CD14-positive monocyte (primary cell): ENCODE measurements around the gene CEP250. TPM values are rescaled to one million over a fixed set of nuclear protein-coding genes. Genes with fewer than 3 reads are reported as not detected.
"Not testable (repeated sequence)": the region's sequence is repeated elsewhere in the genome, so short reads cannot be mapped to it uniquely, and the experiment has no call there.

Experiments used
- DNase-seq, 3 donors: peaks; one replicate each; pipeline ENCODE4 v3.0.0-alpha.2; 2011 to 2022
- H2AFZ ChIP-seq: 2 replicates; pipeline ENCODE4 v1.6.0; 2012; ENCODE audit warnings: mild to moderate bottlenecking, low read depth, low read length, inconsistent platforms; ENCODE audit not compliant: insufficient read depth, poor library complexity, severe bottlenecking
- H3K27ac ChIP-seq, 2 donors: 1 replicate in 1 of 2; 2 replicates in 1 of 2; pipeline ENCODE4 v1.5.1; 2012 to 2013; ENCODE audit warnings: low read length in 2 of 2, control low read depth in 1 of 2, inconsistent platforms in 1 of 2, low read depth in 1 of 2, mild to moderate bottlenecking in 1 of 2
- H3K27me3 ChIP-seq, 2 donors: one replicate each; pipeline versions ENCODE4 v1.6.0 to v1.6.1; 2011 to 2013; ENCODE audit warnings: low read length in 2 of 2; ENCODE audit not compliant: control insufficient read depth in 2 of 2, insufficient read depth in 2 of 2
- H3K36me3 ChIP-seq, 2 donors: replicated peaks in 1 of 2; 1 replicate in 1 of 2; 2 replicates in 1 of 2; pipeline versions ENCODE4 v1.5.1 to v1.6.1; 2012 to 2013; ENCODE audit warnings: low read length in 2 of 2, control low read depth in 1 of 2, inconsistent platforms in 1 of 2, mild to moderate bottlenecking in 1 of 2; ENCODE audit not compliant: insufficient read depth in 2 of 2, control insufficient read depth in 1 of 2
- H3K4me1 ChIP-seq, 2 donors: 1 replicate in 1 of 2; 2 replicates in 1 of 2; pipeline versions ENCODE4 v1.5.1 to v1.6.1; 2012 to 2013; ENCODE audit warnings: low read length in 2 of 2, control low read depth in 1 of 2, inconsistent platforms in 1 of 2, mild to moderate bottlenecking in 1 of 2, moderate library complexity in 1 of 2; ENCODE audit not compliant: insufficient read depth in 2 of 2, control insufficient read depth in 1 of 2
- H3K4me2 ChIP-seq: replicated peaks from 2 replicates; pipeline ENCODE3; 2012; ENCODE audit warnings: low read length, moderate library complexity, mild to moderate bottlenecking; ENCODE audit not compliant: poor library complexity, severe bottlenecking; ENCODE audit errors: extremely low read depth
- H3K4me3 ChIP-seq, 3 experiments: fragments of 200-600 bp in 1 of 3; sonication (generic) in 1 of 3; replicated peaks in 1 of 3; 1 replicate in 2 of 3; 2 replicates in 1 of 3; pipeline ENCODE4 v1.5.1; 2011 to 2013; ENCODE audit warnings: low read length in 3 of 3, mild to moderate bottlenecking in 3 of 3, control low read depth in 2 of 3, low read depth in 2 of 3, inconsistent platforms in 1 of 3, moderate library complexity in 1 of 3
- H3K79me2 ChIP-seq: 2 replicates; pipeline ENCODE4 v1.6.0; 2012; ENCODE audit warnings: mild to moderate bottlenecking, control low read depth, inconsistent platforms, low read length, moderate library complexity; ENCODE audit not compliant: insufficient read depth
- H3K9ac ChIP-seq: 2 replicates; pipeline ENCODE4 v1.6.0; 2017; ENCODE audit warnings: low read length, mild to moderate bottlenecking; ENCODE audit not compliant: insufficient read depth, poor library complexity, severe bottlenecking
- H3K9me3 ChIP-seq, 2 donors: replicated peaks in 1 of 2; 1 replicate in 1 of 2; 2 replicates in 1 of 2; pipeline versions ENCODE4 v1.5.1 to v1.6.1; 2012 to 2013; ENCODE audit warnings: low read length in 2 of 2, control low read depth in 1 of 2; ENCODE audit not compliant: control insufficient read depth in 1 of 2, insufficient read depth in 1 of 2
- H4K20me1 ChIP-seq: 2 replicates; pipeline ENCODE4 v1.6.0; 2012; ENCODE audit warnings: mild to moderate bottlenecking, low read length, control low read depth, moderate library complexity; ENCODE audit not compliant: insufficient read depth
- H3K27ac Mint-ChIP-seq, 7 donors: one replicate each; pipeline ENCODE4 v1.8.0; 2020; ENCODE audit warnings: mild to moderate bottlenecking in 7 of 7, mixed read lengths in 7 of 7, moderate library complexity in 6 of 7, inconsistent platforms in 2 of 7
- H3K27me3 Mint-ChIP-seq, 3 donors: one replicate each; pipeline ENCODE4 v1.8.0; 2021 to 2022; ENCODE audit warnings: low read depth in 3 of 3, mild to moderate bottlenecking in 3 of 3, mixed read lengths in 3 of 3, moderate library complexity in 3 of 3, inconsistent platforms in 1 of 3
- H3K36me3 Mint-ChIP-seq, 2 donors: one replicate each; pipeline ENCODE4 v1.8.0; 2020; ENCODE audit warnings: mixed read lengths in 2 of 2, inconsistent platforms in 1 of 2, mild to moderate bottlenecking in 1 of 2
- H3K4me1 Mint-ChIP-seq: one replicate; pipeline ENCODE4 v1.8.0; 2020; ENCODE audit warnings: mild to moderate bottlenecking, mixed read lengths
- H3K4me3 Mint-ChIP-seq, 2 donors: one replicate each; pipeline ENCODE4 v1.8.0; 2020; ENCODE audit warnings: mild to moderate bottlenecking in 2 of 2, mixed read lengths in 2 of 2, moderate library complexity in 1 of 2
- H3K9me3 Mint-ChIP-seq, 7 donors: one replicate each; pipeline ENCODE4 v1.8.0; 2020 to 2022; ENCODE audit warnings: mixed read lengths in 7 of 7, mild to moderate bottlenecking in 6 of 7, moderate library complexity in 6 of 7, inconsistent platforms in 2 of 7
- CTCF ChIP-seq: fragments of 200-600 bp; IDR thresholded peaks from one replicate; pipeline ENCODE4 v1.8.0; 2022; ENCODE audit warnings: antibody characterized with exemption, mild to moderate bottlenecking
- WGBS: methylation state at CpG from one replicate; pipeline ENCODE4 v1.1.5; 2013; ENCODE audit warnings: missing lambda C conversion rate; ENCODE audit not compliant: insufficient coverage; 5-methylcytosine and 5-hydroxymethylcytosine counted together
- intact Hi-C, 2 donors: fragments of 100-400 bp; cut with micrococcal nuclease; formaldehyde crosslinking; loops; one replicate each; pipeline versions ENCODE4 v1.15.0 to v1.15.1; 2023
- polyA plus RNA-seq, 3 donors: library from polyadenylated mRNA; depleted of rRNA in 1 of 3; unstranded in 2 of 3; stranded (reverse) in 1 of 3; fragments of 300-500 nt in 2 of 3; fragments of >200 nt in 1 of 3; fragmentation: Illumina TruSeq in 2 of 3; gene quantifications; 1 replicate in 2 of 3; 2 replicates in 1 of 3; pipeline ENCODE4 v1.2.3, GENCODE V29; 2012 to 2021

CEP250 gene
- polyA plus RNA-seq, 3 donors, result 0.81 to 5.9 (median 1.2) TPM

GRCh38 chr20:35451295-35451694 lies 4.1 kb upstream of the CEP250 start:
- Histone ChIP-seq H3K9ac (no peak overlapping the region), H3K4me3 (no peak overlapping the region), H3K27me3 (peaks cover 0 to 2% of the 10 kb centered on the region in 2 donors), H3K36me3 (no peaks in the 10 kb centered on the region), H3K4me1 (peaks cover 10 to 21% of the 10 kb centered on the region in 2 donors), H3K9me3 (no peaks in the 10 kb centered on the region), H2AFZ (no peak overlapping the region), H3K4me2 (no peak overlapping the region), H3K79me2 (peaks cover 4% of the 10 kb centered on the region), H3K27ac (no peak overlapping the region), H4K20me1 (no peaks in the 10 kb centered on the region)
- no peaks in the 10 kb centered on the region for H3K36me3 Mint-ChIP-seq
- intact Hi-C loops, result loop anchor here in 1 of 2 donors (10.0 kb wide), 1 partner anchor 164 kb away; the partner anchor contains the start of gene SPAG4
- no peak for DNase-seq
- 89% methylated on average over 2 of the region's 6 CpGs for WGBS
- peak overlapping the region in 1 of 7 donors; percentile 68 for H3K27ac Mint-ChIP-seq
- peaks cover 0 to 4% (median 2%) of the 10 kb centered on the region in 3 donors for H3K27me3 Mint-ChIP-seq
- peaks cover 18% of the 10 kb centered on the region for H3K4me1 Mint-ChIP-seq
- H3K4me3 Mint-ChIP-seq, result no peak overlapping the region
- H3K9me3 Mint-ChIP-seq, result no peaks in the 10 kb centered on the region
- TF ChIP-seq CTCF, result no peak

DNA sequence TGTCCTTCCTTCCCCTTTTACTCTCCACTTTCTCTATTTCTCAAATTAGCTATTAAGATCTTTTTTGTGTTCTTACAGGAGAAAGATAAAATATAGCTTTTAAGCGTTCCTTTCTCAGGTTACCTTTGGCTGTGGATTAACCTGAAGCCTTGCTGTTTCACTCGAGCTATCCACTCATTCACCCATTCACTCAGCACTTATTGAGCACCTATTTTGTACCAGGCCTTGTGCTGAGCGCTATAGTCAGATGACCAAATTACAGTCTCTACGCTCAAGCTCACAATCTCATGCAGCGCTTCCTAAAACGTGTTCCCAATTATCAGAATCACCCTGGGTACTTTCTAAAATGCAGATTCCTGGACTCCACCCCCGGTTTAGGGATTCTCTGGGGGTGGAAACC lies 1.8 kb upstream of the CEP250 start:
- Histone ChIP-seq H3K79me2 (peaks cover 6% of the 10 kb centered on the region), H3K4me2 (no peak overlapping the region), H3K27me3 (no peaks in the 10 kb centered on the region), H3K4me3 (peak overlapping the region in 1 of 3 experiments; percentile 97), H2AFZ (peak overlapping the region; percentile 93), H3K9me3 (no peaks in the 10 kb centered on the region), H3K27ac (no peak overlapping the region), H4K20me1 (no peaks in the 10 kb centered on the region), H3K9ac (no peak overlapping the region), H3K4me1 (peaks cover 8 to 22% of the 10 kb centered on the region in 2 donors), H3K36me3 (no peaks in the 10 kb centered on the region)
- DNase-seq, result no peak
- intact Hi-C loops, result loop anchor here in 1 of 2 donors (2.0 to 10.0 kb wide), 2 partner anchors 89 to 161 kb away; partner anchors contain the start of genes ERGIC3 and SPAG4
- no peaks in the 10 kb centered on the region for H3K9me3 Mint-ChIP-seq
- H3K27ac Mint-ChIP-seq, result peak overlapping the region in 1 of 7 donors; percentile 15
- H3K4me1 Mint-ChIP-seq, result peaks cover 17% of the 10 kb centered on the region
- H3K4me3 Mint-ChIP-seq, result no peak overlapping the region
- WGBS, result 90% methylated on average over 5 of the region's 7 CpGs
- no peaks in the 10 kb centered on the region for H3K36me3 Mint-ChIP-seq
- H3K27me3 Mint-ChIP-seq, result no peaks in the 10 kb centered on the region
- TF ChIP-seq CTCF, result no peak

GRCh38 chr20:35456700-35457099 lies 1.3 kb downstream of the CEP250 start:
- not testable (repeated sequence) for H4K20me1 ChIP-seq, H3K9ac ChIP-seq, H3K36me3 Mint-ChIP-seq, H2AFZ ChIP-seq, H3K4me3 Mint-ChIP-seq, H3K27ac ChIP-seq, H3K79me2 ChIP-seq, DNase-seq, H3K4me3 ChIP-seq, H3K9me3 ChIP-seq, H3K4me2 ChIP-seq, H3K27me3 Mint-ChIP-seq, H3K27me3 ChIP-seq, H3K27ac Mint-ChIP-seq, H3K9me3 Mint-ChIP-seq
- intact Hi-C loops, result loop anchor here in 1 of 2 donors (10.0 kb wide), 1 partner anchor 158 kb away; the partner anchor contains the start of gene SPAG4
- H3K4me1 Mint-ChIP-seq, result peaks cover 17% of the 10 kb centered on the region
- Histone ChIP-seq H3K36me3 (peaks cover 5 to 18% of the 10 kb centered on the region in 2 donors), H3K4me1 (peaks cover 8 to 22% of the 10 kb centered on the region in 2 donors)
- WGBS, result no CpG with 5 or more reads among the region's 7 CpGs
